Esophagus muscularis mucosa (tissue), 4 donors: ENCODE measurements around the gene SLAIN2. TPM values are rescaled to one million over a fixed set of nuclear protein-coding genes. Genes with fewer than 3 reads are reported as not detected.

Experiments used
- DNase-seq: peaks from one replicate; pipeline ENCODE4 v3.0.0-alpha.2; 2017; ENCODE audit errors: extremely low spot score
- H3K27ac ChIP-seq, 4 donors: fragments of 200-600 bp; sonication (generic); replicated peaks in 1 of 4; 1 replicate in 3 of 4; 2 replicates in 1 of 4; pipeline ENCODE4 v1.5.1; 2016 to 2019; ENCODE audit warnings: mild to moderate bottlenecking in 1 of 4
- H3K27me3 ChIP-seq, 4 donors: fragments of 200-600 bp; sonication (generic); one replicate each; pipeline versions ENCODE4 v1.5.1 to v1.6.0; 2016 to 2019
- H3K36me3 ChIP-seq, 4 donors: fragments of 200-600 bp; sonication (generic); one replicate each; pipeline ENCODE4 v1.5.1; 2016 to 2019
- H3K4me1 ChIP-seq, 4 donors: fragments of 200-600 bp; sonication (generic); one replicate each; pipeline ENCODE4 v1.5.1; 2016 to 2019
- H3K4me3 ChIP-seq, 4 donors: fragments of 200-600 bp; sonication (generic); 1 replicate in 2 of 4; 2 replicates in 2 of 4; pipeline ENCODE4 v1.5.1; 2016 to 2019; ENCODE audit warnings: mild to moderate bottlenecking in 4 of 4, moderate library complexity in 1 of 4
- H3K9me3 ChIP-seq, 4 donors: fragments of 200-600 bp; sonication (generic); 1 replicate in 3 of 4; 2 replicates in 1 of 4; pipeline ENCODE4 v1.5.1; 2016 to 2019
- EP300 ChIP-seq: sonication (generic); formaldehyde crosslinking; IDR thresholded peaks from one replicate; pipeline ENCODE4 v1.6.1; 2017; ENCODE audit warnings: antibody characterized with exemption
- POLR2A ChIP-seq: fragments of 450-650 bp; IDR thresholded peaks from one replicate; pipeline ENCODE4 v1.6.1; 2017; ENCODE audit warnings: antibody characterized with exemption, moderate library complexity, mild to moderate bottlenecking, low read depth
- POLR2AphosphoS5 ChIP-seq, 2 donors: sonication (generic); formaldehyde crosslinking; IDR thresholded peaks; one replicate each; pipeline ENCODE4 v1.6.1; 2017; ENCODE audit warnings: antibody characterized with exemption in 2 of 2
- WGBS: methylation state at CpG from one replicate; pipeline ENCODE4 v1.1.5; 2018; 5-methylcytosine and 5-hydroxymethylcytosine counted together
- intact Hi-C: fragments of 100-400 bp; cut with DNase I; formaldehyde crosslinking; loops from one replicate; pipeline ENCODE4 v1.15.1; 2023
- total RNA-seq, 4 donors: library from RNA; depleted of rRNA; stranded (reverse); fragments of >200 nt; gene quantifications; one replicate each; pipeline versions ENCODE4 v1.1.0 to v1.2.1, GENCODE V29; 2016
- TF ChIP-seq, protein P1 (sequence below), 3 experiments: fragments of 200-600 bp in 2 of 3; fragments of 450-650 bp in 1 of 3; sonication (generic) in 2 of 3; IDR thresholded peaks; one replicate each; pipeline ENCODE4 v1.5.1; 2017 to 2019; ENCODE audit warnings: antibody characterized with exemption in 3 of 3, mild to moderate bottlenecking in 2 of 3, moderate library complexity in 1 of 3

Gene SLAIN2
- total RNA-seq, 4 donors from 2014 or later: 82.5 to 165 (median 111) TPM

- H3K4me1 ChIP-seq: peaks cover 23 to 77% (median 55%) of the 10 kb centered on the region in 4 donors
- intact Hi-C loops: no loop called here
- H3K27ac ChIP-seq: no peak overlapping the region
- no peaks in the 10 kb centered on the region for H3K9me3 ChIP-seq
- H3K4me3 ChIP-seq: no peak overlapping the region
- no peaks in the 10 kb centered on the region for H3K27me3 ChIP-seq
- TF ChIP-seq POLR2AphosphoS5 (IDR thresholded peaks at IDR 0.05) (no peak), POLR2A (no peak), EP300 (no peak)
- TF ChIP-seq, protein P1, sequence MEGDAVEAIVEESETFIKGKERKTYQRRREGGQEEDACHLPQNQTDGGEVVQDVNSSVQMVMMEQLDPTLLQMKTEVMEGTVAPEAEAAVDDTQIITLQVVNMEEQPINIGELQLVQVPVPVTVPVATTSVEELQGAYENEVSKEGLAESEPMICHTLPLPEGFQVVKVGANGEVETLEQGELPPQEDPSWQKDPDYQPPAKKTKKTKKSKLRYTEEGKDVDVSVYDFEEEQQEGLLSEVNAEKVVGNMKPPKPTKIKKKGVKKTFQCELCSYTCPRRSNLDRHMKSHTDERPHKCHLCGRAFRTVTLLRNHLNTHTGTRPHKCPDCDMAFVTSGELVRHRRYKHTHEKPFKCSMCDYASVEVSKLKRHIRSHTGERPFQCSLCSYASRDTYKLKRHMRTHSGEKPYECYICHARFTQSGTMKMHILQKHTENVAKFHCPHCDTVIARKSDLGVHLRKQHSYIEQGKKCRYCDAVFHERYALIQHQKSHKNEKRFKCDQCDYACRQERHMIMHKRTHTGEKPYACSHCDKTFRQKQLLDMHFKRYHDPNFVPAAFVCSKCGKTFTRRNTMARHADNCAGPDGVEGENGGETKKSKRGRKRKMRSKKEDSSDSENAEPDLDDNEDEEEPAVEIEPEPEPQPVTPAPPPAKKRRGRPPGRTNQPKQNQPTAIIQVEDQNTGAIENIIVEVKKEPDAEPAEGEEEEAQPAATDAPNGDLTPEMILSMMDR (IDR thresholded peaks at IDR 0.05): no peak
- 88% methylated on average over 4 of the region's 4 CpGs for WGBS
- H3K36me3 ChIP-seq: no peaks in the 10 kb centered on the region
- no peak for DNase-seq
These were observed 11.5 kb downstream of the SLAIN2 start for GRCh38 chr4:48352793-48353192.

GRCh38 chr4:48356355-48356754 is 15.0 kb downstream of the SLAIN2 start:
- Histone ChIP-seq H3K9me3 (no peaks in the 10 kb centered on the region), H3K27me3 (no peaks in the 10 kb centered on the region), H3K36me3 (peaks cover 0 to 5% (median 0%) of the 10 kb centered on the region in 4 donors), H3K4me3 (no peak overlapping the region), H3K27ac (no peak overlapping the region), H3K4me1 (peaks cover 15 to 60% (median 42%) of the 10 kb centered on the region in 4 donors)
- WGBS: 62% methylated on average over 1 of the region's 1 CpG
- DNase-seq: no peak
- intact Hi-C loops: no loop called here
- TF ChIP-seq EP300 (no peak), POLR2AphosphoS5 (IDR thresholded peaks at IDR 0.05) (no peak), POLR2A (no peak)
- TF ChIP-seq, protein P1 (IDR thresholded peaks at IDR 0.05): no peak

- H3K27ac ChIP-seq: no peak overlapping the region
- H3K4me3 ChIP-seq: no peak overlapping the region
- no peaks in the 10 kb centered on the region for H3K27me3 ChIP-seq
- peaks cover 17 to 34% (median 30%) of the 10 kb centered on the region in 4 donors for H3K4me1 ChIP-seq
- TF ChIP-seq EP300 (no peak), POLR2A (no peak), POLR2AphosphoS5 (IDR thresholded peaks at IDR 0.05) (no peak)
- TF ChIP-seq, protein P1 (IDR thresholded peaks at IDR 0.05): no peak
- peaks cover 0 to 5% (median 0%) of the 10 kb centered on the region in 4 donors for H3K36me3 ChIP-seq
- H3K9me3 ChIP-seq: no peaks in the 10 kb centered on the region
- 79% methylated on average over 4 of the region's 4 CpGs for WGBS
- DNase-seq: no peak
- intact Hi-C loops: no loop called here
These were observed 19.1 kb downstream of the SLAIN2 start for GRCh38 chr4:48360285-48361011.

DNA sequence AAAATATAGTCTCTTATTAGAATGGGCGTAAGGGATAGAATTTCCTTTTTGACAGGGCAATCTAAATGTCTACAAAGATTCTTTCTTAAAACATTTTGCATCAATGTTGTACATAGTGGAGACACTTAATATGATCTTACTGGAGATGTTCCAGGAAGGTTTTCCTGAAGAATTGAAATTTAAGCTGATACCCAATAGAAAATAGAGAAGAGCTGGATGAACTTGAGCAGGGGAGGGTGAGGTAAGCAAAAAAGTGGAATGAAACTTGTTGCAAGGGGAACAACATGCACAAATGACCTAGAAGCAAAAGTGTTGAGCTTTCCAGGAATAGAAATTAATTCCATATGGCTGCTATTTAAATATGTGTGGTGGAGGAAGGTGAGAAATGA is 19.7 kb downstream of the SLAIN2 start:
- 85% methylated on average over 1 of the region's 1 CpG for WGBS
- TF ChIP-seq POLR2A (no peak), EP300 (no peak), POLR2AphosphoS5 (IDR thresholded peaks at IDR 0.05) (no peak)
- TF ChIP-seq, protein P1 (IDR thresholded peaks at IDR 0.05): no peak
- no peaks in the 10 kb centered on the region for H3K9me3 ChIP-seq
- H3K27me3 ChIP-seq: no peaks in the 10 kb centered on the region
- peaks cover 0 to 5% (median 0%) of the 10 kb centered on the region in 4 donors for H3K36me3 ChIP-seq
- peaks cover 17 to 32% (median 29%) of the 10 kb centered on the region in 4 donors for H3K4me1 ChIP-seq
- H3K27ac ChIP-seq: no peak overlapping the region
- intact Hi-C loops: no loop called here
- no peak for DNase-seq
- H3K4me3 ChIP-seq: no peak overlapping the region

DNA sequence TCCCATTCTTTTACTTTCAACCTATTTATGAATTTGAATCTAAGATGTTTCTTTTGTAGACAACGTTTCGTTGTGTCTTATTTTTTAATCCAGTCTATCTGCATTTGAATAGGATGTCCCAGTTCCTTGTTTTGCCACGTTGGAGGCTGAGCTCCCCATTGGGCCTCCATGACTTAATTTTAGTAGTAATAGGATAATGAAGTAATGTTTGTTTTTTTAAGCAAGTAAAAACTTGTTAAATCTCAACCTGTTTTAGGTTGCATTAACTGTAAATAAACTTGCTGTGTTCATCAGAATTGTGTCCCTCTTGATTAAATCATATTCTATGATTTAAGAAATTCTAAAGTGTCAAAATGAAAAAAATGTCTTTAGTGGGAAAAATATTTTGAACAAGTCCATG is 25.3 kb downstream of the SLAIN2 start:
- intact Hi-C loops: no loop called here
- WGBS: 57% methylated on average over 3 of the region's 3 CpGs
- DNase-seq: no peak

More for the DNA sequence above, 25.3 kb downstream of the SLAIN2 start:
- Histone ChIP-seq H3K36me3 (no peaks in the 10 kb centered on the region), H3K27me3 (no peaks in the 10 kb centered on the region), H3K4me1 (peaks cover 0 to 35% (median 8%) of the 10 kb centered on the region in 4 donors), H3K27ac (no peak overlapping the region), H3K4me3 (no peak overlapping the region), H3K9me3 (no peaks in the 10 kb centered on the region)
- TF ChIP-seq POLR2AphosphoS5 (IDR thresholded peaks at IDR 0.05) (no peak), POLR2A (no peak), EP300 (no peak)
- TF ChIP-seq, protein P1 (IDR thresholded peaks at IDR 0.05): no peak
